B cell (primary cell): Measurements from ENCODE around the gene MAN1A1. TPM values are rescaled to one million over a fixed set of nuclear protein-coding genes. Genes with fewer than 3 reads are reported as not detected.

Source experiments
- ATAC-seq: fragments of 200-7000 bp; cut with Tn5 transposase; one replicate; pipeline ENCODE4 v1.10.0; 2021; ENCODE audit warnings: low read depth, mild to moderate bottlenecking, moderate number of reproducible peaks, moderate library complexity
- CTCF ChIA-PET: fragments of 350-600 bp; sonication (Branson Sonifier 250); formaldehyde crosslinking; loops from one replicate; lab custom pipeline; 2021; ENCODE audit warnings: antibody characterized with exemption, inconsistent platforms; lab: Charles Lee
- POLR2A ChIA-PET: fragments of 350-600 bp; sonication (Branson Sonifier 250); formaldehyde crosslinking; loops from one replicate; lab custom pipeline; 2021; ENCODE audit warnings: antibody characterized with exemption; lab: Charles Lee
- DNase-seq: peaks from one replicate; pipeline ENCODE4 v3.0.0; 2013
- H2AFZ ChIP-seq: 2 replicates; pipeline ENCODE4 v1.6.1; 2012; ENCODE audit warnings: mild to moderate bottlenecking, low read depth, low read length; ENCODE audit not compliant: insufficient read depth, poor library complexity, severe bottlenecking
- H3K27ac ChIP-seq, 2 donors: 1 replicate in 1 of 2; 2 replicates in 1 of 2; pipeline ENCODE4 v1.5.1; 2012 to 2013; ENCODE audit warnings: low read length in 2 of 2, mild to moderate bottlenecking in 2 of 2, moderate library complexity in 1 of 2
- H3K27me3 ChIP-seq, 4 experiments: fragments of 200-600 bp in 1 of 4; sonication (generic) in 1 of 4; replicated peaks in 1 of 4; 1 replicate in 2 of 4; 2 replicates in 2 of 4; pipeline versions ENCODE4 v1.6.1 to v1.7.0; 2013 to 2016; ENCODE audit warnings: low read length in 3 of 4, mild to moderate bottlenecking in 2 of 4, mixed read lengths in 1 of 4, moderate library complexity in 1 of 4; ENCODE audit not compliant: insufficient read depth in 4 of 4, control insufficient read depth in 3 of 4; ENCODE audit errors: control extremely low read depth in 1 of 4
- H3K36me3 ChIP-seq, 2 experiments: replicated peaks in 1 of 2; 1 replicate in 1 of 2; 2 replicates in 1 of 2; pipeline versions ENCODE4 v1.6.1 to v1.7.1; 2013; ENCODE audit warnings: low read length in 1 of 2; ENCODE audit not compliant: insufficient read depth in 2 of 2, control insufficient read depth in 1 of 2; ENCODE audit errors: control extremely low read depth in 1 of 2, extremely low read depth in 1 of 2
- H3K4me1 ChIP-seq, 2 donors: fragments of 200-600 bp in 1 of 2; sonication (generic) in 1 of 2; 1 replicate in 1 of 2; 2 replicates in 1 of 2; pipeline versions ENCODE4 v1.5.1 to v1.6.1; 2013 to 2017; ENCODE audit warnings: low read length in 2 of 2; ENCODE audit not compliant: control insufficient read depth in 2 of 2, insufficient read depth in 2 of 2
- H3K4me2 ChIP-seq: replicated peaks from 2 replicates; pipeline ENCODE3; 2012; ENCODE audit warnings: mild to moderate bottlenecking, low read depth, low read length; ENCODE audit not compliant: poor library complexity, severe bottlenecking
- H3K4me3 ChIP-seq, 5 experiments: fragments of 200-600 bp in 1 of 5; sonication (generic) in 1 of 5; 1 replicate in 3 of 5; 2 replicates in 2 of 5; pipeline versions ENCODE4 v1.5.1 to v1.7.0; 2011 to 2016; ENCODE audit warnings: low read length in 4 of 5, mild to moderate bottlenecking in 4 of 5, low read depth in 2 of 5, control low read depth in 1 of 5, moderate library complexity in 1 of 5; ENCODE audit not compliant: insufficient read depth in 1 of 5; ENCODE audit errors: control extremely low read depth in 1 of 5, extremely low read depth in 1 of 5
- H3K79me2 ChIP-seq: fragments of 200-600 bp; sonication (generic); one replicate; pipeline ENCODE4 v1.6.0; 2016; ENCODE audit warnings: low read length; ENCODE audit not compliant: control insufficient read depth, insufficient read depth
- H3K9ac ChIP-seq: fragments of 200-600 bp; sonication (generic); 2 replicates; pipeline ENCODE4 v1.6.1; 2017; ENCODE audit warnings: mild to moderate bottlenecking, low read length, moderate library complexity
- H3K9me3 ChIP-seq, 3 donors: one replicate each; pipeline versions ENCODE4 v1.6.1 to v1.7.1; 2013; ENCODE audit warnings: low read length in 2 of 3; ENCODE audit not compliant: control insufficient read depth in 2 of 3, insufficient read depth in 1 of 3; ENCODE audit errors: control extremely low read depth in 1 of 3
- H4K20me1 ChIP-seq: 2 replicates; pipeline ENCODE4 v1.6.0; 2012; ENCODE audit warnings: mild to moderate bottlenecking, low read length; ENCODE audit not compliant: insufficient read depth, control insufficient read depth, poor library complexity, severe bottlenecking
- H3K27ac Mint-ChIP-seq: one replicate; pipeline ENCODE4 v1.8.0; 2021; ENCODE audit warnings: mixed read lengths
- H3K27me3 Mint-ChIP-seq: one replicate; pipeline ENCODE4 v1.8.0; 2021; ENCODE audit warnings: mixed read lengths
- H3K4me1 Mint-ChIP-seq: one replicate; pipeline ENCODE4 v1.8.0; 2021; ENCODE audit warnings: mixed read lengths
- H3K4me3 Mint-ChIP-seq: one replicate; pipeline ENCODE4 v1.8.0; 2021; ENCODE audit warnings: mixed read lengths
- H3K9me3 Mint-ChIP-seq: one replicate; pipeline ENCODE4 v1.8.0; 2022; ENCODE audit warnings: mixed read lengths; ENCODE audit not compliant: insufficient read depth
- CTCF ChIP-seq: fragments of 200-600 bp; IDR thresholded peaks from one replicate; pipeline ENCODE4 v1.8.0; 2022; ENCODE audit warnings: antibody characterized with exemption, mild to moderate bottlenecking
- EZH2 ChIP-seq: IDR thresholded peaks from 2 replicates; pipeline ENCODE4 v1.6.1; 2012; ENCODE audit warnings: borderline replicate concordance, low read depth, mild to moderate bottlenecking, moderate library complexity, low read length; ENCODE audit not compliant: insufficient read depth, poor library complexity, severe bottlenecking
- WGBS: methylation state at CpG from one replicate; pipeline ENCODE4 v1.1.5; 2013; ENCODE audit warnings: missing lambda C conversion rate; ENCODE audit not compliant: insufficient coverage; 5-methylcytosine and 5-hydroxymethylcytosine counted together
- intact Hi-C: fragments of 100-400 bp; cut with micrococcal nuclease; formaldehyde crosslinking; loops from one replicate; pipeline ENCODE4 v1.10.0; 2022
- polyA plus RNA-seq: library from polyadenylated mRNA; depleted of rRNA; stranded (reverse); fragments of >200 nt; gene quantifications from 2 replicates; pipeline ENCODE4 v1.2.3, GENCODE V29; 2012
- total RNA-seq, 2 donors: library from RNA; stranded (reverse); fragments of 120-200 nt in 1 of 2; gene quantifications; 1 replicate in 1 of 2; 2 replicates in 1 of 2; pipeline versions ENCODE4 v1.2.3 to v1.2.4, GENCODE V29; 2013 to 2022

The MAN1A1 gene
- total and polyA plus RNA-seq, 2 donors (not counting 1 experiment from before 2014, with no cell fraction given) = 5.1 to 31.7 TPM

GRCh38 chr6:119152187-119152586 lies 197.4 kb downstream of the MAN1A1 start:
- no peaks in the 10 kb centered on the region for H3K36me3 ChIP-seq
- H3K4me3 Mint-ChIP-seq = no peak overlapping the region
- WGBS = no CpG with 5 or more reads among the region's 3 CpGs
- peaks cover 10% of the 10 kb centered on the region for H3K27me3 Mint-ChIP-seq
- intact Hi-C loops = no loop called here
- peaks cover 2% of the 10 kb centered on the region for H3K4me1 Mint-ChIP-seq
- no peaks in the 10 kb centered on the region for H4K20me1 ChIP-seq
- no peaks in the 10 kb centered on the region for H3K79me2 ChIP-seq
- POLR2A ChIA-PET = no interaction called here
- H3K4me1 ChIP-seq = no peaks in the 10 kb centered on the region
- H3K27ac Mint-ChIP-seq = no peak overlapping the region
- no peaks in the 10 kb centered on the region for H3K27me3 ChIP-seq
- no peak overlapping the region for H3K4me3 ChIP-seq
- H2AFZ ChIP-seq = no peak overlapping the region
- no peak overlapping the region for H3K27ac ChIP-seq
- no peak overlapping the region for H3K4me2 ChIP-seq
- CTCF ChIA-PET = interaction anchor here (0.9 kb wide), 1 partner anchor 195 kb away, joined by 3 read pairs; no protein-coding TSS in a partner anchor
- no peaks in the 10 kb centered on the region for H3K9me3 ChIP-seq
- no peaks in the 10 kb centered on the region for H3K9me3 Mint-ChIP-seq
- DNase-seq (no peak), ATAC-seq (no peak)
- no peak for TF ChIP-seq EZH2
- TF ChIP-seq CTCF = no peak
- H3K9ac ChIP-seq = no peak overlapping the region

GRCh38 chr6:119148825-119149525 lies 200.6 kb downstream of the MAN1A1 start:
- no peak for DNase-seq
- Histone ChIP-seq H3K4me2 (no peak overlapping the region), H3K79me2 (no peaks in the 10 kb centered on the region), H3K4me1 (no peaks in the 10 kb centered on the region), H2AFZ (no peak overlapping the region), H3K4me3 (no peak overlapping the region), H3K27me3 (no peaks in the 10 kb centered on the region), H3K27ac (no peak overlapping the region), H3K36me3 (no peaks in the 10 kb centered on the region), H4K20me1 (no peaks in the 10 kb centered on the region), H3K9me3 (no peaks in the 10 kb centered on the region), H3K9ac (no peak overlapping the region)
- CTCF ChIA-PET = interaction anchor here (0.8 to 1.6 kb wide), 5 partner anchors 10 to 994 kb away, joined by 3 to 7 read pairs (median 3); no protein-coding TSS in a partner anchor
- no peak overlapping the region for H3K4me3 Mint-ChIP-seq
- WGBS = 88% methylated on average over 8 of the region's 9 CpGs
- H3K27ac Mint-ChIP-seq = no peak overlapping the region
- intact Hi-C loops = loop anchor here (2.0 kb wide), 1 partner anchor 830 kb away; no protein-coding TSS in a partner anchor
- POLR2A ChIA-PET = no interaction called here
- peaks cover 2% of the 10 kb centered on the region for H3K4me1 Mint-ChIP-seq
- H3K9me3 Mint-ChIP-seq = no peaks in the 10 kb centered on the region
- no peak for TF ChIP-seq EZH2
- no peak for TF ChIP-seq CTCF
- ATAC-seq = no peak
- peaks cover 8% of the 10 kb centered on the region for H3K27me3 Mint-ChIP-seq
